NT2/D1 (cell line): ENCODE results near the gene EIF4EBP3.
"Not testable (repeated sequence)": the region's sequence is repeated elsewhere in the genome, so short reads cannot be mapped to it uniquely, and the experiment has no call there.

Source experiments
- DNase-seq: peaks from one replicate; pipeline ENCODE4 v3.0.0-alpha.2; 2011; ENCODE audit warnings: low read depth, low spot score
- H3K27me3 ChIP-seq: 2 replicates; pipeline ENCODE4 v1.6.0; 2011; ENCODE audit warnings: mild to moderate bottlenecking; ENCODE audit not compliant: insufficient read length, insufficient read depth
- H3K36me3 ChIP-seq: 2 replicates; pipeline ENCODE4 v1.6.1; 2011; ENCODE audit warnings: mild to moderate bottlenecking, low read length, mixed read lengths; ENCODE audit not compliant: insufficient read depth, insufficient read length
- H3K4me1 ChIP-seq: 2 replicates; pipeline ENCODE4 v1.5.1; 2011; ENCODE audit not compliant: insufficient read depth, insufficient read length
- H3K4me3 ChIP-seq: 2 replicates; pipeline ENCODE4 v1.5.1; 2011; ENCODE audit warnings: low read depth; ENCODE audit not compliant: insufficient read length
- H3K9ac ChIP-seq: 2 replicates; pipeline ENCODE4 v1.6.0; 2011; ENCODE audit warnings: low read depth; ENCODE audit not compliant: insufficient read length
- H3K9me3 ChIP-seq: 2 replicates; pipeline ENCODE4 v1.5.1; 2011; ENCODE audit warnings: mild to moderate bottlenecking, low read length; ENCODE audit not compliant: insufficient read depth
- SUZ12 ChIP-seq: IDR thresholded peaks from 2 replicates; pipeline ENCODE4 v1.6.1; 2011; ENCODE audit not compliant: insufficient read length, insufficient read depth; ENCODE audit errors: extremely low read depth
- YY1 ChIP-seq: IDR thresholded peaks from 2 replicates; pipeline ENCODE4 v1.6.1; 2011; ENCODE audit not compliant: insufficient read length, insufficient read depth
- ZNF274 ChIP-seq: IDR thresholded peaks from 2 replicates; pipeline ENCODE4 v1.6.1; 2011; ENCODE audit warnings: mild to moderate bottlenecking, low read depth, low read length

Gene EIF4EBP3

DNA sequence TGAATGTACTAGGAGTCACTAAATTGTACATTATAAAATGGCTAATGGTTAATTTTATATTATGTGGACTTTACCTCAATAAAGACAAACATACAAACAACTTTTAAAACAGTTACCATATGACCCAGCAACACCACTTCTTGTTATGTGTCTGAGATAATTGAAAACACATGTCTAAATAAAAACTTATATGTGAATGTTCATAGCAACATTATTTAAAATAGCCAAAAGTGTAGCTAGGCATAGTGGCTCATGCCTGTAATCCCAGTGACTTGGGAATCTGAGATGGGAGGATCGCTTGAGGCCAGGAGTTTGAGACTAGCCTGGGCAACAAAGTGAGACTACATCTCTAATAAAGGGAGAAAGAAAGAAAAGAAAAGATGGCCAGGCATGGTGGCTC is 40.0 kb downstream of the EIF4EBP3 start:
- H3K9ac ChIP-seq = no peak overlapping the region
- peaks cover 18% of the 10 kb centered on the region for H3K36me3 ChIP-seq
- DNase-seq = no peak

DNA sequence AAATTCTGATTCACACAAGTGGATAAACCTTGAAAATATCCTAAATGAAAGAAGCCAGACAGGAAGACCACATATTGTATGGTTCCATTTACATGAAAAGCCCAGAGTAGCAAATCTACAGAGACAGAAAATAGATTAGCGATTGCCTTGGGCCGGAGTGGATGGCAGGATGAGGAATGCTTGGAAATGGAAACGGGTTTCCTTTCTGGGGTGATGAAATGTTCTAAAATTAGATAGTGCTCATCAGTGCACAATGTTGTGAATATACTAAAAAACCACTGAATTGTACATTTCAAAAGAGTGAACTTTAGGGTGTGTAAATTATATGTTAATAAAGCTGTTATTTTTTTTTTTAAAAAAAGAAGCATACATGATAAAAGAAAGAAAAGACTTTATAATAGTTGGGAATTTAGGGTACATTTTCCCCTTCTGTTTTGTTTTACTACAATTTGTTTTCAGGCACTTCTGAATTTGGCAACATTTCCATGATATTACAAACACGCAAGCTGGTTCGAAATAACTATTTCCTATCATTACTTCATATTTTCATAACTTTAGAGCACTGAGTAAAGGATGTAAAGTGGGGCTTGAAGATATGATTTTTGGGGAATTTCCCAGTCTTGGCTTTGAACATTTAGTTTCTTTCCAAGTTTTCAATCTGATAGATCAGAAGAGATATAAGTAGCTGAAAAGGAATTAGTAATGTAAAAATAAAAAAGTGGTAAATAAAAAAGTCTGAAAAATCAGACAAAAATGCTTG is 41.0 kb downstream of the EIF4EBP3 start:
- TF ChIP-seq ZNF274 (no peak), YY1 (no peak)
- H3K36me3 ChIP-seq = peaks cover 18% of the 10 kb centered on the region
- no peak overlapping the region for H3K9ac ChIP-seq
- no peak overlapping the region for H3K4me3 ChIP-seq
- no peak for DNase-seq
- no peaks in the 10 kb centered on the region for H3K27me3 ChIP-seq
- H3K9me3 ChIP-seq = 0 out of 2 replicates have a peak, but pooled peaks cover 5% of the 10 kb centered on the region
- H3K4me1 ChIP-seq = no peaks in the 10 kb centered on the region

More for the DNA sequence above, 40.0 kb downstream of the EIF4EBP3 start:
- Histone ChIP-seq H3K27me3 (no peaks in the 10 kb centered on the region), H3K4me3 (no peak overlapping the region), H3K9me3 (0 out of 2 replicates have a peak, but pooled peaks cover 6% of the 10 kb centered on the region), H3K4me1 (no peaks in the 10 kb centered on the region)
- TF ChIP-seq SUZ12 (no peak), YY1 (no peak), ZNF274 (no peak)

DNA sequence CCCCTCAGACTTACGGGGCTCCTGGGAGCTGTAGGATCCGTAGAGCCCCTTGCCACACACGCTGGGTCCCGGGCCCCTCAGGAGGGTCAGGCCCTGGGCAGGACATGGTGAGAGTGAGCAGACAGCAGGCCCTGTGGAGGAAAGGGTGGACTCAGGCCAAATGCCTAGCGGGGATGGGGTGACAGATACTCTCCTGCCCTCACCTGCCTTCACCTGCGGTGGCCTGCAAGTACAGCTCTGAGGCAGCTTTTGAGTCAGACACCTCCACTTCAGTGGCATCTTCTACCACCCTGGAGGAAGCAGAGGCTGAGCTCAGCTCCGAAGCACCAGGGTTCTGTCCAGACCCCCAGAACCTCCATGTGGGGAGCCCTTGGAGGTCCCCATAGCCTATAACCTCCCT is 43.4 kb downstream of the EIF4EBP3 start:
- Histone ChIP-seq H3K4me1 (peaks cover 3% of the 10 kb centered on the region), H3K4me3 (no peak overlapping the region), H3K36me3 (peaks cover 16% of the 10 kb centered on the region), H3K9me3 (no peaks in the 10 kb centered on the region), H3K27me3 (no peaks in the 10 kb centered on the region), H3K9ac (no peak overlapping the region)
- TF ChIP-seq SUZ12 = no peak
- TF ChIP-seq ZNF274 = no peak
- no peak for TF ChIP-seq YY1
- no peak for DNase-seq

DNA sequence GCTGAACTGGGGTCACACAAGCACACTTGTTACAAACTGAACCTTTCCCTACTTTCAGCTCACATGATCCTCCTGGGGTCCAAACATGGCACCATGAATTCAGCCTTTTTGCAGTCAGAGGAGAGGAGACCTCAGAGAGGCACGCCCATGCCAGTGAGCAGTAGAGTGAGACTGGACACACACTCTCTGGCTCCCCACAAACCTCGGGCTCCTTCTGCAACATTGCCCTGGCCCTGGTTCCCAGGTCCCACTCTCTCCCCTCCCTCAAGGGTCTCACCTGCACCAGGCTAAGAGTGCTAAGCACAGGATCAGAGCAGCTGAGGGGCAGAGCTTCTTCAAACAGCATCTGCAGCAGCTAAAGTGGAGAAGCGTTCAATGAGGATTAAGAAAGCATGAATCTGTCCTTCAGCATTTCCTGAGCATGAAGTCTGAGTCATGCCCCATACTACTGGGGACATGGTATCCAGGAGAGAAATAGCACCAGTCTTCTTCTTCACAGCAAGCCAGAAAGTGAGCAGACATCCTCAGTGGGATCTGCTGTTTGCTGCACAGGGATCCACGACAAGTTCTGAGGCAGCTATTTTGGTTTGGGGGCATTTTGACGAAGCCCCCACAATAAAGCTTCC is 44.4 kb downstream of the EIF4EBP3 start:
- DNase-seq = no peak
- H3K4me3 ChIP-seq = no peak overlapping the region

DNA sequence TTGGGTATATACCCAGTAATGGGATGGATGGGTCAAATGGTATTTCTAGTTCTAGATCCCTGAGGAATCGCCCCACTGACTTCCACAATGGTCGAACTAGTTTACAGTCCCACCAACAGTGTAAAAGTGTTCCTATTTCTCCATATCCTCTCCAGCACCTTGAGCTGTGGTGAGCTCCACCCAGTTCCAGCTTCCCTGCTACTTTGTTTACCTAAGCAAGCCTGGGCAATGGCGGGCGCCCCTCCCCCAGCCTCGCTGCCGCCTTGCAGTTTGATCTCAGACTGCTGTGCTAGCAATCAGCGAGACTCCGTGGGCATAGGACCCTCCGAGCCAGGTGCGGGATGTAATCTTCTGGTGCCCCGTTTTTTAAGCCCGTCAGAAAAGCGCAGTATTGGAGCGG is 45.6 kb downstream of the EIF4EBP3 start:
- Histone ChIP-seq H3K36me3 (peaks cover 12% of the 10 kb centered on the region), H3K9ac (peak overlapping the region; percentile 64), H3K4me3 (peak overlapping the region; percentile 30)
- DNase-seq = peak; percentile 3
- not testable (repeated sequence) for H3K27me3 ChIP-seq, H3K4me1 ChIP-seq, H3K9me3 ChIP-seq

More for the DNA sequence above, 44.4 kb downstream of the EIF4EBP3 start:
- no peak for TF ChIP-seq SUZ12
- TF ChIP-seq YY1 = no peak
- no peak for TF ChIP-seq ZNF274
- Histone ChIP-seq H3K4me1 (peaks cover 3% of the 10 kb centered on the region), H3K36me3 (peaks cover 12% of the 10 kb centered on the region), H3K9me3 (no peaks in the 10 kb centered on the region), H3K9ac (no peak overlapping the region), H3K27me3 (no peaks in the 10 kb centered on the region)

DNA sequence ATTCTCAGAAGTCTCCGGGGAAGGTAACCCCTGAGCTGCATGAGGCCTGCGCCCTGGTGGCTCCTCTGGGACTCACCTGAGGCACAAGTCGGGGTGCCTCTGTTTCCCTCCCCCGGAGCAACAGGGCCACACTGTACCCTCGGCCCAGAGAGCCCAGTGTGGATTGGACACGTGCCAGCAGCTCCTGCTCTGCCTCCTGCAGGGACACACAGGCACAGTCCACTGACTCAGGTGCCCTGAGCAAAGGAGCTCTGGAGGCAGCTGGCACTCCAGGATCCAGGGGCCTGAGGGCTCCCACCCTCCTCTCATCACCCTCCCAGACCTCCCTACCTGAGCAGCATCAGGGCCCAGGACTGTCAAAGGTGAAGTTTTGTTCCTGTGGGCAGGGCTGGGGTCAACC is 46.7 kb downstream of the EIF4EBP3 start:
- no peak overlapping the region for H3K4me3 ChIP-seq
- H3K9me3 ChIP-seq = no peaks in the 10 kb centered on the region
- H3K9ac ChIP-seq = peak overlapping the region; percentile 10
- H3K4me1 ChIP-seq = peaks cover 3% of the 10 kb centered on the region
- TF ChIP-seq SUZ12 (no peak), ZNF274 (no peak), YY1 (no peak)
- H3K27me3 ChIP-seq = no peaks in the 10 kb centered on the region
- DNase-seq = no peak
- H3K36me3 ChIP-seq = peaks cover 12% of the 10 kb centered on the region

DNA sequence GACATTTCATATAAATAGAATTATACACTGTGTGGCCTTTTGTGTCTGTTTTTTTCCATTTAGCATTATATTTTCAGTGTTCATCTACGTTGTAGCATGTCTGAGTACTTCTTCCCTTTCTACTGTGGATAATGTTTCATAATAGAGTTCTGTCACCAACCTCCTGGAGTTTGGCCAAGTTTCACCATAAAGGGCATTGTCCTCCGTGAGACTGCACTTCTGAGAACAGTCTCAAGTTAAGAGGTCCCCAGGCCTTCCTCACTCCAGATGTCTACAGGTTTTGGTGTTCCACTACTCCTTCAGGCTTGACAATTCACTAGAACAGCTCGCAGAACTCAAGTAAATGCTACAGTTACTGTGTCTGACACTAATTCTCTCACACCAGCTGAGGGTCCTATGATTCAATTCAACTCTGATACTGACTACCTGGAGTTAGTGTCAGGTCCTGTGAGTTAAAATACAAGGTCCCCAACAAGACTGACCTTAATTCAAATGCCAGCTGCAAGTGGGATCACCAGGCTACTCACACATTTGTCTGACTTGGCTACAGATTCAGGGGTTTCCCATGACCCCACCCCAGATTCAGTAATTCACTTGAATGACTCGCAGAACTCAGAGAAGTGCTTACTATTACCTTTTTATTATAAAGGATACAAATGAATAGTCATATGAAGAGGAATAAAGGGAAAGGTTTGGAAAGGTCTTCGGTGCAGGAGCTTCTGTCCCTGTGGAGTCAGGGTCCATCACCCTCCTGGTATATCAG is 48.3 kb downstream of the EIF4EBP3 start:
- H3K9me3 ChIP-seq = no peaks in the 10 kb centered on the region
- DNase-seq = no peak
- no peak overlapping the region for H3K4me3 ChIP-seq
- H3K4me1 ChIP-seq = peaks cover 3% of the 10 kb centered on the region
- no peaks in the 10 kb centered on the region for H3K27me3 ChIP-seq
- H3K36me3 ChIP-seq = peaks cover 11% of the 10 kb centered on the region
- H3K9ac ChIP-seq = no peak overlapping the region
- TF ChIP-seq SUZ12 (no peak), YY1 (no peak), ZNF274 (no peak)
